HG03439 (cell line): Measurements from ENCODE around the gene TPSG1.
"Not testable (repeated sequence)": the region's sequence is repeated elsewhere in the genome, so short reads cannot be mapped to it uniquely, and the experiment has no call there.

Source experiments
- ATAC-seq: cut with Tn5 transposase; IDR thresholded peaks from one replicate; pipeline ENCODE4 v1.9.1; 2021; ENCODE audit warnings: mild to moderate bottlenecking, moderate library complexity; ENCODE audit not compliant: unreplicated experiment

Gene TPSG1

GRCh38 chr16:1198671-1199346 is 26.3 kb downstream of the TPSG1 start:
- not testable (repeated sequence) for ATAC-seq

GRCh38 chr16:1198194-1198593 is 26.9 kb downstream of the TPSG1 start:
- no peak for ATAC-seq

GRCh38 chr16:1197237-1197866 is 27.7 kb downstream of the TPSG1 start:
- ATAC-seq: no peak

- ATAC-seq: no peak
Observed at GRCh38 chr16:1196494-1196893, 28.6 kb downstream of the TPSG1 start.

- no peak for ATAC-seq
Observed at GRCh38 chr16:1195393-1195666, 29.7 kb downstream of the TPSG1 start.

- ATAC-seq: no peak
Observed at GRCh38 chr16:1194665-1195392, 30.2 kb downstream of the TPSG1 start.

GRCh38 chr16:1193825-1194581 is 31.1 kb downstream of the TPSG1 start:
- no peak for ATAC-seq

- no peak for ATAC-seq
Observed at GRCh38 chr16:1193143-1193824, 31.8 kb downstream of the TPSG1 start.

GRCh38 chr16:1192384-1193073 is 32.5 kb downstream of the TPSG1 start:
- ATAC-seq: no peak

- not testable (repeated sequence) for ATAC-seq
Observed at GRCh38 chr16:1190789-1191188, 34.3 kb downstream of the TPSG1 start.

- ATAC-seq: no peak
Observed at GRCh38 chr16:1189455-1189854, 35.6 kb downstream of the TPSG1 start.

- ATAC-seq: no peak
Observed at GRCh38 chr16:1188432-1189189, 36.5 kb downstream of the TPSG1 start.

- ATAC-seq: not testable (repeated sequence)
Observed at GRCh38 chr16:1185460-1186207, 39.4 kb downstream of the TPSG1 start.

GRCh38 chr16:1184980-1185379 is 40.1 kb downstream of the TPSG1 start:
- ATAC-seq: no peak

GRCh38 chr16:1184156-1184868 is 40.8 kb downstream of the TPSG1 start:
- ATAC-seq: no peak

- ATAC-seq: no peak
Observed at GRCh38 chr16:1182950-1183907, 41.8 kb downstream of the TPSG1 start.

GRCh38 chr16:1182316-1182671 is 42.8 kb downstream of the TPSG1 start:
- ATAC-seq: no peak
